ENCODE results near the gene TMEFF2.

- TF ChIP-seq GATA3 (IDR thresholded peaks at IDR 0.05; ENCODE audit: low read depth, low read length), result no peak
- no peak for TF ChIP-seq GATA2 (IDR thresholded peaks at IDR 0.05; ENCODE audit: low read depth, low read length)
Observed at GRCh38 chr2:191910518-191910917, 284.2 kb downstream of the TMEFF2 start.

Measured in SH-SY5Y (cell line).